ENCODE results near the gene DDC.

DNA sequence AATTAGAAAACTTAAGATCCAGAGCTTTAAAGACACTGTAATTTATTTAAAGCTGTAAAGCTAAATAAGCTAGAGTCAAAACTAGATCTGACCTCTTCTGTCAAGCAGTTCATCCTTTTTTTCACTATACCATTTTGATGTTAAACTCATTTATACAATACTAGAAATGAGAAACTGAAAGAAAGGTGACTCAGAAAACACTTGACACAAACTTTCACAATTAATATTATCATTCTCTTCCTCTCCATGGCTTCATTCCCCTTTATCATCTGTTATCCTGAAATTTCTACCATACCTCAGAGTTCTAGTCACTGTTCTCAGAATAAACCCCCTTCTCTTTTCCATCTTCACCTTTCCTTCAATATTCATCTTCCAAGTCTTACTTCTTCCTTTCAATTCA is 116.4 kb downstream of the DDC start:
- TF ChIP-seq CTCF (IDR thresholded peaks at IDR 0.05) (no peak), POLR2A (IDR thresholded peaks at IDR 0.05) (no peak)

Data from esophagus squamous epithelium (tissue), 4 donors.